Heart left ventricle (tissue), 13 donors: ENCODE measurements around the gene JPH2.

Experiments
- POLR2A ChIP-seq, 2 donors: fragments of 450-650 bp; IDR thresholded peaks; one replicate each; pipeline ENCODE4 v1.6.1; 2017; ENCODE audit warnings: antibody characterized with exemption in 2 of 2, mild to moderate bottlenecking in 2 of 2, moderate library complexity in 2 of 2
- TF ChIP-seq, protein P1 (sequence below), 12 donors: fragments of 200-600 bp; sonication (generic) in 4 of 12; IDR thresholded peaks; one replicate each; pipeline versions ENCODE4 v1.5.0 to v1.8.0; 2018 to 2022; ENCODE audit warnings: antibody characterized with exemption in 12 of 12, mild to moderate bottlenecking in 5 of 12
- donor health status: ischemic (EF 13 %, LVEDD 7.1; RV severe dilation, severe dysfunction).
- donor health status: DM: no; HTN: yes; CAD: no.
- donor health status: DM: no; HTN: no; CAD: no.
- donor health status: ischemic (EF 25% LVEDD 6.9; RV normal size, moderate dysfunction).
- donor health status: ischemic (EF 25% LVEDD 5.7; RV mildly dilated, moderate dysfunction).
- donor health status: ischemic (EF 35%, LVEDD 5.7; RV mildly dilated, moderate dysfunction).
- donor health status: nonischemic (EF 11% LVEDD 7.7; RV severe dilation, severe dysfunction).
- donor health status: DM: yes; HTN: yes; CAD: no.
- donor health status: PGD.
- donor health status: ischemic (EF 29% LVEDD 5.4; RV normal size, mild dysfunction).
- donor health status: nonischemic (EF 23%, LVEDD 6.1; RV moderate dilation, normal function).

DNA sequence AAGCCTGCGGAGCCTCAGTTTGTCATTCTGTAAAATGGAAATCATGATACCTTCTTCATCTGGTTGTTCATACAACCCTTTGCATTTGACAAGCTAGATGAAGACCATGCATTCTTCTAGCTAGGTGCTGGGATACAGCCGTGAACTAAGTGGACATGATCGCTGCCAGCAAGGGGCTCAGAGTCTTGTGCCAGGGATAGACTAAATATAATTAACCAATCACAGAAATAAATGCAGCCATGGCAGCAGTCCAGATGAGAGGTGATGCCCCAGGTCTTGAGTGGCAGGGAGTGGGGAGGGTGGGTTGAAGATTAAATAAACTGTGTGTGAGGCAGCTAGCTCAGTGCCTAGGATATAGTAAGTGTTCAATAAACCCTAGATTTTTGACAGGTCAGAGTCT, 19.3 kb downstream of the JPH2 start:
- no peak for TF ChIP-seq POLR2A (IDR thresholded peaks at IDR 0.05)
- TF ChIP-seq, protein P1, sequence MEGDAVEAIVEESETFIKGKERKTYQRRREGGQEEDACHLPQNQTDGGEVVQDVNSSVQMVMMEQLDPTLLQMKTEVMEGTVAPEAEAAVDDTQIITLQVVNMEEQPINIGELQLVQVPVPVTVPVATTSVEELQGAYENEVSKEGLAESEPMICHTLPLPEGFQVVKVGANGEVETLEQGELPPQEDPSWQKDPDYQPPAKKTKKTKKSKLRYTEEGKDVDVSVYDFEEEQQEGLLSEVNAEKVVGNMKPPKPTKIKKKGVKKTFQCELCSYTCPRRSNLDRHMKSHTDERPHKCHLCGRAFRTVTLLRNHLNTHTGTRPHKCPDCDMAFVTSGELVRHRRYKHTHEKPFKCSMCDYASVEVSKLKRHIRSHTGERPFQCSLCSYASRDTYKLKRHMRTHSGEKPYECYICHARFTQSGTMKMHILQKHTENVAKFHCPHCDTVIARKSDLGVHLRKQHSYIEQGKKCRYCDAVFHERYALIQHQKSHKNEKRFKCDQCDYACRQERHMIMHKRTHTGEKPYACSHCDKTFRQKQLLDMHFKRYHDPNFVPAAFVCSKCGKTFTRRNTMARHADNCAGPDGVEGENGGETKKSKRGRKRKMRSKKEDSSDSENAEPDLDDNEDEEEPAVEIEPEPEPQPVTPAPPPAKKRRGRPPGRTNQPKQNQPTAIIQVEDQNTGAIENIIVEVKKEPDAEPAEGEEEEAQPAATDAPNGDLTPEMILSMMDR (IDR thresholded peaks at IDR 0.05): no peak
